Renal pelvis (tissue), 12 donors: ENCODE measurements around the gene RLIM. TPM values are rescaled to one million over a fixed set of nuclear protein-coding genes. Genes with fewer than 3 reads are reported as not detected.
"Not testable (repeated sequence)": the region's sequence is repeated elsewhere in the genome, so short reads cannot be mapped to it uniquely, and the experiment has no call there.

Source experiments
- DNase-seq: peaks from one replicate; pipeline ENCODE4 v3.0.0-alpha.2; 2013
- long read RNA-seq, 16 experiments: transcript quantifications; one replicate each; lab custom pipeline, GENCODE V29; 2026
- polyA plus RNA-seq, 3 donors: library from polyadenylated mRNA; unstranded; fragments of 120-200 nt; gene quantifications; one replicate each; pipeline ENCODE4 v1.2.1, GENCODE V29; 2013; ENCODE audit not compliant: insufficient read length in 3 of 3

The RLIM gene, protein sequence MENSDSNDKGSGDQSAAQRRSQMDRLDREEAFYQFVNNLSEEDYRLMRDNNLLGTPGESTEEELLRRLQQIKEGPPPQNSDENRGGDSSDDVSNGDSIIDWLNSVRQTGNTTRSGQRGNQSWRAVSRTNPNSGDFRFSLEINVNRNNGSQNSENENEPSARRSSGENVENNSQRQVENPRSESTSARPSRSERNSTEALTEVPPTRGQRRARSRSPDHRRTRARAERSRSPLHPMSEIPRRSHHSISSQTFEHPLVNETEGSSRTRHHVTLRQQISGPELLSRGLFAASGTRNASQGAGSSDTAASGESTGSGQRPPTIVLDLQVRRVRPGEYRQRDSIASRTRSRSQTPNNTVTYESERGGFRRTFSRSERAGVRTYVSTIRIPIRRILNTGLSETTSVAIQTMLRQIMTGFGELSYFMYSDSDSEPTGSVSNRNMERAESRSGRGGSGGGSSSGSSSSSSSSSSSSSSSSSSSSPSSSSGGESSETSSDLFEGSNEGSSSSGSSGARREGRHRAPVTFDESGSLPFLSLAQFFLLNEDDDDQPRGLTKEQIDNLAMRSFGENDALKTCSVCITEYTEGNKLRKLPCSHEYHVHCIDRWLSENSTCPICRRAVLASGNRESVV
- polyA plus RNA-seq: 10 to 100 TPM; 25.8 to 33.9 (median 30.7) TPM
- long read RNA-seq, donor 1, full-length matches to known transcripts: 3 of 3 reads
- long read RNA-seq, donor 1, partial matches to known transcripts: 0 of 3 reads
- long read RNA-seq, donor 1, other reads (novel, unspliced or antisense): 0 of 3 reads
- long read RNA-seq, donor 2, full-length matches to known transcripts: 6 of 6 reads
- long read RNA-seq, donor 2, partial matches to known transcripts: 0 of 6 reads
- long read RNA-seq, donor 2, other reads (novel, unspliced or antisense): 0 of 6 reads
- long read RNA-seq, donor 3, full-length matches to known transcripts: 7 of 7 reads
- long read RNA-seq, donor 3, partial matches to known transcripts: 0 of 7 reads
- long read RNA-seq, donor 3, other reads (novel, unspliced or antisense): 0 of 7 reads
- long read RNA-seq, donor 4, full-length matches to known transcripts: 5 of 5 reads
- long read RNA-seq, donor 4, partial matches to known transcripts: 0 of 5 reads
- long read RNA-seq, donor 4, other reads (novel, unspliced or antisense): 0 of 5 reads
- long read RNA-seq, donor 5, full-length matches to known transcripts: 4 of 4 reads
- long read RNA-seq, donor 5, partial matches to known transcripts: 0 of 4 reads
- long read RNA-seq, donor 5, other reads (novel, unspliced or antisense): 0 of 4 reads
- long read RNA-seq, donor 6, full-length matches to known transcripts: 7 of 7 reads
- long read RNA-seq, donor 6, partial matches to known transcripts: 0 of 7 reads
- long read RNA-seq, donor 6, other reads (novel, unspliced or antisense): 0 of 7 reads
- long read RNA-seq, donor 7, full-length matches to known transcripts: 11 of 11 reads
- long read RNA-seq, donor 7, partial matches to known transcripts: 0 of 11 reads
- long read RNA-seq, donor 7, other reads (novel, unspliced or antisense): 0 of 11 reads
- long read RNA-seq, donor 8, full-length matches to known transcripts: 2 of 2 reads
- long read RNA-seq, donor 8, partial matches to known transcripts: 0 of 2 reads
- long read RNA-seq, donor 8, other reads (novel, unspliced or antisense): 0 of 2 reads
- long read RNA-seq, donor 9, full-length matches to known transcripts: 7 of 7 reads
- long read RNA-seq, donor 9, partial matches to known transcripts: 0 of 7 reads
- long read RNA-seq, donor 9, other reads (novel, unspliced or antisense): 0 of 7 reads
- long read RNA-seq, donor 10, full-length matches to known transcripts: 10 of 10 reads
- long read RNA-seq, donor 10, partial matches to known transcripts: 0 of 10 reads
- long read RNA-seq, donor 10, other reads (novel, unspliced or antisense): 0 of 10 reads
- long read RNA-seq, donor 11, full-length matches to known transcripts: 6 of 6 reads
- long read RNA-seq, donor 11, partial matches to known transcripts: 0 of 6 reads
- long read RNA-seq, donor 11, other reads (novel, unspliced or antisense): 0 of 6 reads
- long read RNA-seq, donor 12, full-length matches to known transcripts: 12 of 12 reads
- long read RNA-seq, donor 12, partial matches to known transcripts: 0 of 12 reads
- long read RNA-seq, donor 12, other reads (novel, unspliced or antisense): 0 of 12 reads
- long read RNA-seq, donor 13, full-length matches to known transcripts: 5 of 14 reads
- long read RNA-seq, donor 13, partial matches to known transcripts: 9 of 14 reads
- long read RNA-seq, donor 13, other reads (novel, unspliced or antisense): 0 of 14 reads
- long read RNA-seq, donor 14, full-length matches to known transcripts: 10 of 10 reads
- long read RNA-seq, donor 14, partial matches to known transcripts: 0 of 10 reads
- long read RNA-seq, donor 14, other reads (novel, unspliced or antisense): 0 of 10 reads
- long read RNA-seq, donor 15, full-length matches to known transcripts: 4 of 4 reads
- long read RNA-seq, donor 15, partial matches to known transcripts: 0 of 4 reads
- long read RNA-seq, donor 15, other reads (novel, unspliced or antisense): 0 of 4 reads
- long read RNA-seq, donor 16, full-length matches to known transcripts: 8 of 8 reads
- long read RNA-seq, donor 16, partial matches to known transcripts: 0 of 8 reads
- long read RNA-seq, donor 16, other reads (novel, unspliced or antisense): 0 of 8 reads

DNA sequence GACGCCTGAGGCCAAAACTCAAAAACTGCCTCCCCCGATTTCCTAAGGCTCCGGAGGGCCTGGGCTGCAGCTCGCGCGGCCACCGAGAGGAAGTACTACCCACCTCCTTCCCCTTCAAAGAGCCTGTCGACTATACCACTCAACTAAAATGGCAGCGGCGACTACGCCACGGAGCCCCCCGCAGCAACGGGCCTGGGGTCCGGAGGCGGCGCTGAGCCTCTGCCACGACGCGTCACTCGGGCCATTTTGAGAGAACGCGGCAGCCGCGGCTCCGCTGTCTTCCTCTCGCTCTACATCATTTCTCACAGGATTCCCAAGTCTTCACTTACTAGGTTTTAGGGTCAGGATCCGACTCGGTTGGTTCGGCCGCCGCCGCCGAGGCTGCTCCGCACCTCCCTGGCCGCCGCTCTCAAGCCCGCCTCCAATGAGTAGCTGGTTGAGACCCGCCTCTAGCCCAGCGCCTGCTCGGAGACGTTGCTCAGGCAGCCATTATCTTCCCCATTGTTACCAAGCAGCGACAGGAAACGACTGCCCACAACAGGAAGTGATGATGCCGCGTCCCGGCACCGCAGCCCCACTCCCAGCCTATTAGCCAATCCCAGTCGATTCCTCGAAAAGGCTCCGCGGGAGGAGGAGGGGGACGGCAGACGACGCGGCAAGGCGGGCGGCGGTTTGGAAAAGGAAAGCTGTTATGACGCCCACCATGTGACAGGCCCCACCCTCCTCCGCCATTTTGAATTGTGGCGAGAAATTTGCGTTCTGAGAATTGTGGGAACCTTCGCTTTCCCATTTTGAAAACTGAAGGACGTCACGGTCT is at the start of gene RLIM:
Gene RLIM (minus strand): TSS at position 532 of the 817 bp plus-strand sequence. CDS start 18,647 bp downstream, outside the sequence.
- peak; percentile 94 for DNase-seq

DNA sequence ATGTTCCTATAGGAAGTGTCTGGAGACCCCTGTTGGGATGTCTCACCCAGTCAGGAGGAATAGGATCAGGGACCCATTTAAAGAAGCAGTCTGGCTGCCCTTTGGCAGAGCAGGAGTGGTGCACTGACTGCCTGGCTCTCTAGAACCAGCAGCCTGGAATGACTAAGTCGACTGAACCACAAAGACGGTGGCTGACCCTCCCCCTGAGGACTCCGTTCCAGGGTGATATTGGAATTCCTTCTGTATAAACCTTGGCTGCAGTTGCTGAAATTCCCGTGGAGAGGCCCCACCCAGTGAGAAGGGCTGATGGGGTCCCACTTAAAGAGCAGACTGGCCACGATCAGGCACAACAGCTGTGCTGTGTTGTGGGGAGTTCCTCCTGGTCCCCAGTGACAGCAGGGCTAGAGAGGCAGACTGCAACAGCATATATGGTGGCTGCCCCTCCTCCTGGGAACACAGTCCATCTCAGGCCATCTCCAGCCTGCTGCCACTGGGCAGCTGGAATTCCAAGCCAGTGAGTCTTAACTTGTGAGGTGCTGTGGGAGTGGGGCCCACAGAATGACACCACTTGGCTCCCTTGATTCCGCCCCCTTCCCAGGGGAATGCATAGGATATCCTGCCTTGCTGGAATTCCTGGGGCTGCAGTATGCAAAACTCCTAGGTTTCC is 41.8 kb upstream of the RLIM start:
- DNase-seq: no peak

DNA sequence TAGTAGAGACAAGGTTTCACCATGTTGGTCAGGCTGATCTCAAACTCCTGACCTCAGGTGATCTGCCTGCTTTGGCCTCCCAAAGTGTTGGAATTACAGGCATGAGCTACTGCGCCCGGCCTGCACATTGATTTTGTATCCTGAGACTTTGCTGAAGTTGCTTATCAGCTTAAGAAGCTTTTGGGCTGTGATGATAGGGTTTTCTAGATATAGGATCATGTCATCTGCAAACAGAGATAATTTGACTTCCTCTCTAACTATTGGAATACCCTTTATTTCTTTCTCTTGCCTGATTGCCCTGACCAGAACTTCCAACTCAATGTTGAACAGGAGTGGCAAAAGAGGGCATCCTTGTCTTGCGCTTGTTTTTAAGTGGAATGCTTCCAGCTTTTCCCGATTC is 40.5 kb upstream of the RLIM start:
- DNase-seq: not testable (repeated sequence)

DNA sequence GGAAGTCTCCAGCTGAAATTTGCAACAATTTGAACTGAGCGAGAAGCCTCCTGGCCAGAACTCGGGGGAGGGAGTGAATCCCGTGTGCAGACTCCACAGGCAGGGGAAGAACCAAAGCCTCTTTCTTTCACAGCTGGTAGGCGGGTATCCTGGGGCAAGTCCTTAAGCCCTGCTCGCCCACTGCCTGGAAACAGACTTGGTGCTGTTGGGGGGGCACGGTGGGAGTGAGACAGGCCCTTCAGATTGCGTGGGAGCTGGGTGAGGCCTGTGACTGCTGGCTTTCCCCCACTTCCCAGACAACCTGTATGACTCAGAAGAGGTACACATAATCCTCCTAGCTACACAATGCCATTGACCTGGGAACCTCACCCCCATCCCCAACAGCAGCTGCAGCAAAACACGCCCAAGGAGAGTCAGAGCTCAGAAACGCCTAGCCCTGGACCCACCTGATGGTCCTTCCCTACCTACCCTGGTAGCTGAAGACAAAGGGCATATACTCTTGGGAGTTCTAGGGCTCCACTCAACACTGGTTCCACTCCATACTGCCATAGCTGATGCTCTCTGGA is 22.4 kb upstream of the RLIM start:
- no peak for DNase-seq

DNA sequence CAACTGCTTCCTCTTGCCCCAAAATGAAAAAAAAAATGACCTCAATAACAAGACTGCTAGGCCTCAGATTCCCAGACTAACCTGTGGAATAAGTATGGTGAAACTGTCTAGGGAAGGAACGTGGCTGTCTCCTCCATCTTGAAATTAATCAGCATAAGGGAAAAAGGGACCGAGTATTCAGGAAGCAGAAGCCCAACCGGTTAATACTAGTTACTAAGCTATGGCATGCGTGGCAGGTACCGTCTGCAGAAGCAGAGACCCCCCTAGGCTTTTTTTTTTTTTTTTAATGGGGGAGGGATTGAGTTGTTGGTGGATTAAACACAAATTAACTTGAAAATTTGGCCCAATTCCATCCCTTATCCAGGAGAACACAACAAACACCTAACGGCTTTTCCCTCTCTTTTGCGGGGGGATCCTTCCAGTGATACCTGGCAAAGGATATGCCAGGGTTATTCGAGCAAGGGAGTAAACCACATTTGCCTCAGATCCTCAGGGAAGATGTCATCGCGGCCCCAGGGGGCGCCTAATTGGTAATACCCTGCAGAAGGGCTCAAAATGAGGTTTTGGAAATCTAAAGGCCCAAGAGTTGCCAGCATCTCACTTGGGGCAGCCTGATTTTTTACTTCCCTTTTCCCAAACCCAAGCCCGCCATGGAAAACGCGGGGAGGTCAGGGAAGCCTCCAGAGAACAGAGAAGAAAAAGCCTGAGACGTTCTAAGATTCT is 893 bp downstream of the RLIM start:
- peak; percentile 17 for DNase-seq

DNA sequence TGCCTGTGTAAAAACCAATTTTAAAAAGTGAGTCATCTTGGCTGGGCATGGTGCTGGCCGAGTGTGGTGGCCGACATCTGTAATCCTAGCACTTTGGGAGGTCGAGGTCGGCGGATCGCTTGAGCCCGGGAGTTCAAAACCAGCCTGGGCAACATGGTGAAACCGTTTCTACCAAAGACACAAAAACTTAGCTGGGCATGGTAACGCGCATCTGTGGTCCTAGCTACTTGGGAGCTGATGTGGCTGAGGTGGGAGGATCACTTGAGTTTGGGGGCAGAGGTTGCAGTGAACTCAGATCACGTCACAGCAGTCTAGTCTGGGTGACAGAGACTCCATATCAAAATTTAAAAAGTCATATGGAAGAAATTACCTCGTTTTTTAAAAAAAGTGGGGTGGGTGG is 7.6 kb downstream of the RLIM start:
- DNase-seq: no peak

DNA sequence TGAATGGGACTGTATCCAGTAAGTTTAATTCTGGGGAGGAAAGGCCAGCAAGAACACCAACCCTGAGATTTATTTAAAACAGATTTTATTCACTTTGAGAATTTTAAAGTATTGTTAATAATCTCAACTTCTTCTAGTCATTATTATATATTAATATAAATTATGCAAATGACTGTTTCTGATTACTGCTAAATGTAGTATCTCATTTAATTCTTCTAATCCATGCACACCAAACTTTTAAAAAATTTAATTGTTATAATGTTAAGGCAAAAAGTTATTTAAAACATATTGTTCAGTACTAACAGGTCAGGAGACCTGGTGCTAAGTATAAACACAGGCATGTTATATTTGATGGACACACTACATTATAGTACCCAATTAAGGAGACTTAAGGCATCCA is 8.1 kb downstream of the RLIM start:
- DNase-seq: no peak

DNA sequence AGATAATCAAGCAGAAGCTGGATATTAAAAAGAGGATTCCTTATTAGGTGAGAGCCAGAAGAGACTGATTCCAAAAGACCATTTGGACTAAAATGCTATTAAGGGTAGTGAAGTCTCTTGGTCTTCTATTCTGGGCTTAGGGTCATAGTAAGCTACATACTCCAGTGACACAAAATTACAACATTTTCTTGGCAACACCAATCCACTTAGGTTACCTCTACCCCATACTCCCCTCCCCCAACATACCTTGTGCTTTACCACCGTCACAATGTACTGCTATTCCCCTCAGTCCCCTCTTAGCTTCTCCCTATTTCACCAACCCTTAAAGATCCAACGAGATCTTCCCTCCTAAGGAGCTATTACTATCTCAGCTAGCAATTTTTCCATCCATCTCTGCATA is 11.4 kb downstream of the RLIM start:
- no peak for DNase-seq

DNA sequence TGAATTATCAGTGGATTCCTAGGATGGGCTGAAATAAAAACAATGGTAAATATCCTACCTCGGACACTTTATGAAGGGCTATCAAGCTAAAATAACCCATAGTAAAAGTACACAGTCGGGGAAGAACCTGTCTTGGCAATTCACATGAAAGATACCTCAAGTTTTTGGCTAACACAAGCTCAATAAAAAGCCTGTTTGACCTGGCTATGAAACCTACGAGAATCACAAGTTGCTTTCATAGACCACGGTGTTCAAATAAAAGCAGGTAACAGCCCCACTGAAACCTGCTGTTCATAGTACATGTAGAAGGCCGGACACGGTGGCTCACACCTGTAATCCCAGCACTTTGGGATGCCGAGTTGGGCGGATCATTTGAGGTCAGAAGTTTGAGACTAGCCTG is 12.3 kb downstream of the RLIM start:
- DNase-seq: no peak

DNA sequence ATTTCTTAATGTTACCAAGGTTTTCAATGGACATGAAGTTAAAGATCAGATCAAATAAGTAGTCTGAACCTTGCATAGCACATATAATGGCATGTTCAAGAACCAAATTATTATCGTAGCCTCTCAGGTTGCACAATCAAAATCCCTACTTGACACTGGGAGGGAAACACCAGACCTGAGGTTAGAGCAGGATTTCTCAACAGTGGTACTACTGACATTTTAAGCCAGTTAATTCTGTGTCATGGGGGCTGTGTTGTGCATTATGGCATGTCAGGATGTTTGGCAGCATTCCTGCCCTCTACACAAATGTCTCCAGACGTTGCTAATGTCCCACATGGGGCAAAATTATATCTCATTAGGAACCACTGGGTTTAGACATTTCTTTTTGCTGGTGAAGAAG is 20.8 kb downstream of the RLIM start:
- no peak for DNase-seq

DNA sequence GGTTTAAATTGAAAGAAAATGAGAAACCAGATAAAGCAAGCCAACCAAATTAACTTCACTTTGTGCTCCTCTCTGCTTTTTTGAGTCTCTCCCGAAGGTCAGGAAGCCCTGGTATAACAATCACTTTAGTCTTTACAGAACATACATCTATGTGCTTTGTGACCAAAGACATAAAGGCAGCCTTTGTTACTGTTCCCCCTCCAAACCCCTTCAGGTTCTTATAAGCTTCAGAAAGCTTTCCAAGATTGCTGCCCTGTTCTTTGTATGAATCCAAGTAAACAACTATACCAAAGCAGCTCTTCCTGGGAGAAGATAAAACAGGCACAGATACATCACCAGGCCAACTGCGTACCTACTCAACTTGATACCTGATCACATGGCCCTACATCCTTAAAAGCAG is 28.7 kb downstream of the RLIM start:
- DNase-seq: no peak

DNA sequence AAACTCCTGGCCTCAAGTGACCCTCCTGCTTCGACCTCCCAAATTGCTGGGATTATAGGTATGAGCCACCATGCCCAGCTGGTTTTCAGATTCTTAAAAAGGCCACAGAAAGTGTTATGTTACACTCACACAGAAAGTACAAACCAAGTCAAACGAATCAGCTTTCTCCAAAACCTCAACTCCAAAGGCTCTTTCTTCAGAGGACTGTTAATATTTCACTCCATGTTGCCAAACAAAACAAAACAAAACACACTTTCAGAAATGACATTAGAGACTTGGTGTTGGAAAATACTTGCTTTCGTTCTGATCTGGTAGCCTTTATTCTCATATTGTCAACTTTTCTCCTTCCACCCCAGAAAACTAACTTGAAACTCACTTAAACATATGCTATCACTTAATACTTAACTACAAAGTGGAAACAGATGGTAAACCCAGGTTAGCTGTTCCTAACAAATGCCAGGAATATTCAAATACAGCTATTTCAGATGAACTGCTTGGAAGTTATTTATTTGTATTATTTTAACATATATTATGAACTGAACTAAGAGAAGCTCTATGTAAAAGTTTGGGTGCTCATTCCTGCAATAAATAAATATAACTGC is 34.7 kb downstream of the RLIM start:
- no peak for DNase-seq

DNA sequence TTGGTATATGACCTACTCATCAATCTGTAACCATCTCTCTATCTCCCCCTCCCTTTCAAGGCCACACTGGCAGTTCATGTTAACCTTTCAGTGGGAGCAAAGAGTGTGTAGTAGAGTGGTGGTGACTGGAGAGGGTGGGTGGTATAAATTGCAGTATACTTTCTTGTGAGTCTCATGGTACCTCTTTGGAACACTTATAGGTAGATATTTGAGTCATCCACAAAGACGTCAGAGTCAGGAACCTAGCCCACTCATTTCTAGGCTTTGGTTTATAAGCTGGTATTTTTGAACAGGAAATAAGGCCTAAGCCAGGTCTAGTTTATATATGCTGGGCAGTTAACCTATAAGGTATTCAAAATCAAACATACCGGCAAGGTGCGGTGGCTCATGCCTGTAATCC is 36.3 kb downstream of the RLIM start:
- DNase-seq: no peak

DNA sequence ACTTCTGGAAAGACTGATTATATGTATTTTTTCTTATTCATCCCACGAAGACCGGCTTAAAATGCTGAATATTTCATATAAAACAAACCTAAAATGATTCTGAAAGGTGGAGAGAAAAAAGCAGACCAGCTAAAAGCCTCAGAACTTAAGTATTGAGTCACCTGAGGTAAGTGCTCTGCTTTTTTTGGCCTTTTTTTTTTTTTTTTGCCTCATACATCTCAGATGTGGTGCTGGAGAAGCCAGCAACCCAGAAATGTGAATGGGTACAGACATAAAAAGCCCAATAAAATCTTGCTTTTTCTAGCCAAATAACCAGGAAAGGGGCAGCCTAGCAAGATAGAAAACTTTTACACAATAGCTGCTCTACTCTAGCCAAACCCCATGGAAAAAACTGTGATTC is 57.0 kb downstream of the RLIM start:
- DNase-seq: no peak

DNA sequence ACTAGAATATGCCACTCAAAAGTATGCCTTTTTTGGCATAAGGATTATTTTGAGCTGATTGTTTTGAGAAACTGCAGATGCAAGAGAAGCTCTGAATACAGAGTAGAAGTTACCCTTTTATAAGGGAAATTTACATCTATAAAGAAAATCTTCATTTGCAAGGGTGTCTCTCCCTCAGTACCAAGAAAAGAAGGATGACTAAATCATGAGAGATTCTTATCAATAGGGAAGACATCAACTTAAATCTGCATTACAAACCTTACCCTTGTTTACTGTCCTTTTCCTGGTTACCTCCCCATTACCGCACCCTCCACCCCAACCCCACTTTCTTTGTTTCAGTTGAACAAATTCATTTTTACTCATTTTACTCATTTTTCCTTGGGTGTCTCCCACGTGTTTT is 62.5 kb downstream of the RLIM start:
- no peak for DNase-seq

DNA sequence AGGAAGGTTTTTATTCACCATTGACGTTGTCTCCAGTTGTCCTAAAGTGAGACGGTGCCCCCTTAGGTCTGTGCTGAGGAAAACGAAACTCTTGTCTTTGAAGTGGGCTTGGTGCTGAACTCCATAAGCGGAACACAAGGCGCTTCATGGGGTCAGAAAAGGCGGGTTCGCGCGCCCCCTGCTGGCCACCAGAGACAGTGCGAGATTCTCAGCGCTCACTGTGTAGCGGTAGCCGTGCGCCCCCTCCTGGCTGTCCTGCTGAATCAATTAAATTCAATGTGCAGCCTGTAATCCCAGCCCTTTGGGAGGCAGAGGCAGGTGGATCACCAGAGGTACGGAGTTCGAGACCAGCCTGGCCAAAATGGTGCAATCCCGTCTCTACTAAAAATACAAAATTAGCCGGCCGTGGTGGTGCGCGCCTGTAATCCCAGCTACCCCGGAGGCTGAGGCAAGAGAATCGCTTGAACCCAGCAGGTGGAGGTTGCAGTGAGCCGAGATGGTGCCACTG is 64.1 kb downstream of the RLIM start:
- peak; percentile 66 for DNase-seq
